Measurements from ENCODE around the gene DGKD. TPM values are rescaled to one million over a fixed set of nuclear protein-coding genes. Genes with fewer than 3 reads are reported as not detected.
"Not testable (repeated sequence)": the region's sequence is repeated elsewhere in the genome, so short reads cannot be mapped to it uniquely, and the experiment has no call there.

DGKD gene
- polyA plus RNA-seq, 12 donors = 20.4 to 33.3 (median 25.0) TPM; not detected in 1

- no peak for DNase-seq
Observed at GRCh38 chr2:233334915-233335314, 19.4 kb upstream of the DGKD start.

- DNase-seq = not testable (repeated sequence)
Observed at GRCh38 chr2:233336091-233336490, 18.2 kb upstream of the DGKD start.

- DNase-seq = no peak
Observed at GRCh38 chr2:233336541-233336940, 17.8 kb upstream of the DGKD start.

GRCh38 chr2:233338046-233338445 lies 16.2 kb upstream of the DGKD start:
- no peak for DNase-seq

GRCh38 chr2:233338812-233339368 lies 15.4 kb upstream of the DGKD start:
- DNase-seq = no peak

- no peak for DNase-seq
Observed at GRCh38 chr2:233339427-233339826, 14.9 kb upstream of the DGKD start.

- DNase-seq = no peak
Observed at GRCh38 chr2:233341296-233341695, 13.0 kb upstream of the DGKD start.

- no peak for DNase-seq
Observed at GRCh38 chr2:233342301-233342700, 12.0 kb upstream of the DGKD start.

- no peak for DNase-seq
Observed at GRCh38 chr2:233343171-233343705, 11.1 kb upstream of the DGKD start.

- no peak for DNase-seq
Observed at GRCh38 chr2:233346376-233346775, 7.9 kb upstream of the DGKD start.

GRCh38 chr2:233346930-233347329 lies 7.4 kb upstream of the DGKD start:
- DNase-seq = no peak

GRCh38 chr2:233349005-233349998 lies 5.0 kb upstream of the DGKD start:
- DNase-seq = peak; percentile 68

GRCh38 chr2:233350708-233351107 lies 3.6 kb upstream of the DGKD start:
- DNase-seq = no peak

- no peak for DNase-seq
Observed at GRCh38 chr2:233351423-233351822, 2.9 kb upstream of the DGKD start.

GRCh38 chr2:233352141-233352842 lies 2.0 kb upstream of the DGKD start:
- no peak for DNase-seq

GRCh38 chr2:233353101-233353768 lies 1.1 kb upstream of the DGKD start:
- DNase-seq = no peak

GRCh38 chr2:233354500-233354924 lies 218 bp downstream of the DGKD start:
- DNase-seq = no peak

- DNase-seq = no peak
Observed at GRCh38 chr2:233354971-233355574, 779 bp downstream of the DGKD start.

- no peak for DNase-seq
Observed at GRCh38 chr2:233355916-233356315, 1.6 kb downstream of the DGKD start.

GRCh38 chr2:233356546-233357308 lies 2.4 kb downstream of the DGKD start:
- DNase-seq = no peak
